Stimulated activated CD8-positive, alpha-beta memory T cell treated with anti-CD3 and anti-CD28 coated beads, Interleukin-4, amount 100 ng/mL, for 1 hour (primary cell): ENCODE measurements around the gene C1orf35.
"Not testable (repeated sequence)": the region's sequence is repeated elsewhere in the genome, so short reads cannot be mapped to it uniquely, and the experiment has no call there.

Experiments
- DNase-seq, 2 donors: peaks; one replicate each; pipeline ENCODE4 v3.0.0-alpha.2; 2020; ENCODE audit warnings: low read depth in 2 of 2, low spot score in 1 of 2

C1orf35 gene

DNA sequence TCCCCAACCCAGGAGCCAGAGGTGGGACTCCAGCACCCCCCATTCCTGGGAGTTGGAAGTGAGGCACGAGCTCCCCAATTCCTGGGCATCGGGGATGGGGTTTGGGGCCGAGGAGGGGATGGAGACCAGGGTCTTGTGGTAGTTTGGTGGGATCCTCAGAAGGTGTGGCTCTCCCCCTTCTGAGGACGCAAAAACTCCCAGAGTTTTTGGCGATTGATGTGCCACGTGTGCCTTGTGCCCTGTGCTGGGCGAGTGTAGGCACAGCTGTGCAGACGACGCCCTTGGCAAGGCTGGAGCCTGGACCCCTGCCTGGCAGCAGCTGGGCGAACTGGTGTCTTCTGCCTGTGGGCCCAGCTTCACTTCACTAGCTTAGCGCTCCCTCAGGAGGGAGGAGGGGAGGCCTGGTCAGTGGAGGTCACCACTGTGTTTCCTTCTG, 39.6 kb upstream of the C1orf35 start:
- no peak for DNase-seq

DNA sequence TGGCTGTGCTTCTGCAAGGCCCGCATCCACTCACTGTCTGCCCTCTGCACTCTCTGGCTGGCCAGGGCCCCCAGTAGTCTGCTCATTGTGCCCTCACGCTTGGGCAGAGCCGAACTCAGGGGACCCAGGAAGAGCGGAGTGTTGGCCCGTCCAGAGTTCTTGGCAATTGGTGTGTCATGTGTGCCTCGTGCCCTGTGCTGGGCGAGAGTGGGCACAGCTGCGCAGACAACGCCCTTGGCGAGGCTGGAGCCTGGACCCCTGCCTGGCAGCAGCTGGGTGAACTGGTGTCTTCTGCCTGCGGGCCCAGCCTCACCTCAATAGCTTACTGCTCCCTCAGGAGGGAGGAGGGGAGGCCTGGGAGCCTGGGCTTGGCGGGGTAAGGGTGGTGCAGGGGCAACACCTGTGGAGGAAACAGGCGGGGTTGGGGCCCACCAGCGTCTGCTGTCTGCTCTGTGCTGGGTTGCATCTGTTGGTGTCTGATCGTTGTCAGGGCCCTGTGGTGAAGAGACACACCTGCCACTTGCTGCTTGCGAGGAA, 39.1 kb upstream of the C1orf35 start:
- no peak for DNase-seq

DNA sequence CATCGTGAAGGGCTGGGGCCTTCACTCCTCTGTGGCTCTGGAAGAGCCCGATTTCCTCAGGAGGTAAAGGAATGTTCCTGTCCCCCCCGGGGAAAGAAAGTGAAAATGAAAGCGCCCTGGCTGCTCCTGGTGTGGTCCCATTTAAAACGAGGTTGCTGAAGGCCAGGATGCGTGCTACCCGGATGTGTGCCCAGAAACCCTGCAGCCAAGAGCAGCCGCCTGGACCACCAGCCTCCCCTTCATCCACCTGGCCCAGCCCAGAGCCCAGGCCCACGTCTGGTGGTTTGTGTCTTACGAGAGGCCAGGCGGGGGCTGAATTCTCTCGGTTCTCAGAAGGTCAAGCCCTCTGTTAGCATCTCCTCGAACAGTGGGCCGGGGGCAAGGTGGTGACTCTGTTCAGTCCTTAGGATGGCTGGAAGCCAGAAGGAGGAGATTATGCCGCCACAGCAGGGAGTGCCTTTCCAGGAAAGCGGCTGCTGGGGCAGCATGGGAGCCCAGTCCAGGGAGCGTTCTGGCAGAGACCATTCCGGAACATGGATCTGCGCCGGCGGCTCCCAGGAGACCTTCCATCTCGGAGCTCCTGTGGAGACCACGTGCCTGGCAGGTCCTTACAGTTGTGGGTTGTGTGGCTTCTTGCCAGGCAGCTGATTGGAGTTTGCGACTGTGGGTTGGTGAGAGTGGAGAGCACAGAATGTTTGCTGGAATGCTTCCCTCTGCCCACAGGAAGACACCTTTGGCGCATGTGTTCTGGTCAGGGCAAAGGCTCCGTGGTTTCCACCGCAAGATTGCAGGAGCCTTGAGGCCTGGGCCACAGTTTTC, 38.3 kb upstream of the C1orf35 start:
- no peak for DNase-seq

DNA sequence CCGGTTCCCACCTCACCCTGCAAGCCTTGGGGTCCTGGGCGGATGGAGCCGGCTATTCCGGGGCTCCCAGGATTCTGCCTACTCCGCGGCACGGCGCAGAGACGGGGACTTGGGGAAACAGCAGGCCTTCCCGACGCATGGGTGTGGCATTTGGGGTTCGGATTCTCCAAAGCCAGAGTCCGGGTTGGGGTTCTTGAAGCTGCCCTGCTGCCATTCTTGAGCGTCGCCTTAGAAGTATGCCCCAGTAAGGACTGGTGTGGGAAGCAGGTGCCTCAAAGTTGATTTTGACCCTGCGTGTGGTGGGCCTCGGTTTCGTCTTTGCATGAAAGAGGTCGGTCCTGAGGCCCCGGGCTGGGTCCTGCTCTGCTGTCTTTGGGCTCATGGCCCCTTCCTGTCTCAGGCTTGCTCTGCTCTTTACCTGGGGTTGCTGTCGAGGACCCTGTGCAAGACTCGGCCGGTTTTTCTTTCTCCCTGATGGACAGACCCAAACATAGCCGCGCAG, 37.6 kb upstream of the C1orf35 start:
- no peak for DNase-seq

DNA sequence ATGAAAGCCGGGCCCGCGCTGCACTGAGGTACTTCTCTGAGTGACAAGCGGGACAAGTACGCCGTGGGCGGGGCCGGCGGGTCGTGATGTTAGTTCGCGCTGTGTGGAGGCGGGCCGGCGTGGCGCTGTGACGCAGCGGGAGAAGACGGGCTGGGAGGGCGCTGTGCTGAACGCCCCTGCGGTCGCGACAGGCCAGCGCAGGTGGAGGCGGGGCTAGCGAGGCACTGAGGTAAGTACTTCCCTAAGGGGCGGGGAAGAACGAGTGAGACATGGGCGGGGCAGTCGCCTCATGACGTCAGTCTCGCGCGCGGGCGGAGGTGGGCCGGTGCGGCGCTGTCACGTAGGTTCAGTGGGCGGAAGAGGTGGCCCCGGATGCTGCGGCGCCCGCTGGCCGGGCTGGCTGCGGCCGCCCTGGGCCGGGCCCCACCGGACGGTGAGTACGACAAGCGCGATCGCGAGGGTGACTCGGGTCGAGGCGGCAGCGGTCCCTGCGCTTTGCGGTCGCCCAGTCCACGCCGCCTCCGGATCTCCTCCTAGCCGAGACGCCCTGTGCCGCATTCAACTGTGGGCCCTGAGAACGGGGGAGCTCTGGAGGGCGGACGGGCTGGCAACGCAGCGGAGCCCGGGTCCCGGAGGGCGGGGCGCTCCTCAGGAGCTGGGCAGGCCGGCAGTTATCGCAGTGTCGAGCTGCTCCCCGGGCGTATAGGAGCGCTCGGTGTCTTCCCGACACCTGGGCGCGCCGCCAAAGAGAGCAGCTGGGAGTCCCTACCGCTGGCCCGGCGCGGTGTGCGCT, 37.0 kb upstream of the C1orf35 start, which contains the start of gene GUK1:
GUK1 (plus strand) TSS at position 349 of the 793 bp plus-strand sequence; CDS start at position 373, 24 bp downstream.
- peak; percentile 100 for DNase-seq

DNA sequence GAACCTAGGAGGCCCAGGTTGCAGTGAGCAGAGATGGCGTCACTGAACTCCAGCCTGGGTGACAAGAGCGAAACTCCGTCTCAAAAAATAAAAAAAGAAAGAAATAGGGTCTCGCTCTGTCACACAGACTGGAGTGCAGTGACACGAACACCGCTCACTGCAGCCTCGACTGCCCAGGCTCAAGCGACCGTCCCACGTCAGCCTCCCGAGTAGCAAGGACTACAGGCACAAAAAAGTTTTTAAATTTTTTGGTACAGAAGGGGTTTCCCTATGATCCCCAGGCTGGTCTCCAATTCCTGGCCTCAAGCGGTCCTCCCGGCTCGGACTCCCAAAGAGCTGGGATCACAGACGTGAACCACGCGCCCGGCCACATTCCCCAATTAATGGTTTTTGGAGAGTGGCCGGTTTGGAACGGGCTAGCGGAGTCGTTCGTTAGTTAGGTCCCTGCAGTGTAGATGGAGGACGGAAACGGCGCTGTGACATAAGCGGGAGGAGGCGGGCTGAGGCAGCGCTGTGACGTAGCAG, 36.3 kb upstream of the C1orf35 start:
- no peak for DNase-seq

DNA sequence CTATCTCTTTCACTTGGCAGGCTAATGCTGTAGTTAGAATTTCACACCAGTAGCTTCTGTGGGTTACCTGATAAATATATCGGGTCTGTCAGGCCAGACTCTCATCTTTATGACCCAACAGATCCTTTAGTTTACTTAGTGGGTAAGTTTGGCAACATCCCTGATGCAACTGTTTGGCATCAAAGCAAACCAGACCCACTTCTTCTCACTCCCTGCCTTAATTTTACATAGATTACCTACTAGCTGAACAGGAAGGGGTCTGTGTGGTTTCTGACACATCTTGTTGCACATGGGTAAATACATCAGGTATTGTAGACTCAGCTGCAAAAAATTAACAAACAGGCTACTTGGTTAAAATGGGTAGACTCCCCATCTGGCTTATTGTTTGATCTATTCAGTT, 33.8 kb upstream of the C1orf35 start:
- no peak for DNase-seq

DNA sequence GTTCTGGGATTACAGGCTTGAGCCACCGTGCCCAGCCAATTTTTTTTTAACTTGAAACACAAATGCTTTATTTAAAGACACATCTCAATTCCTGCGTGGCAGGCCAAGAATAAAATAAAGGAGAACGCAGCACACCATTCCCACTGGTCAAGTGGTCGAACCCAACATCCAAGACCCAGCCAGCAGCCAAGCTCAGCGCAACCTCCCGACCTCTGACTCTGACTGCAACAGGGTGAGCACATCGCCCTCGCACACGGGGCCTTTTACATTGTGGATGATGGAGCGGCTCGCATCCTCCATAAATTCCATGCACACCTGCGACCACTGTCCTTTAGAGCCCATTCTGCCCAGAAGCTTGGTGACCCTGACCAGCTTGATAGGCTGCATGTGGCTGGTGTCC, 31.5 kb upstream of the C1orf35 start:
- DNase-seq = no peak

DNA sequence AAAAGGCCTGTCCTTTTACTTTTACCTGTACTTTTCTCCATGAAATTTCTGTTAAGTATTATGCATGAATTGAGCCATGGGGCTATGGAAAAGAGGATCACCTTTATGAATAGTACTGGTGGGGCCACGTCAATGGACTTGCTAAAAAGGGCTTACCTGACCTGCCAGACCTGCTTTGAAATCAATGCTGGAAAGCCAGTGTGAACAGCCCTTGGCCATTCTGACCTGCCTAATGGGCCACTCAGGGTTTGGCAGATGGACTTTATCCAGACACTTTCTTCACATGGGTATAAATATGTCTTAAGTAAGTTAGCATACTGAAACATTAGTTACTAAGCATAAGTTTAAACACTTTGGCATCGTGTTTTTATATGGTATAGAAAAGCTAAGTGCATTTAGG, 28.6 kb upstream of the C1orf35 start:
- DNase-seq = no peak

DNA sequence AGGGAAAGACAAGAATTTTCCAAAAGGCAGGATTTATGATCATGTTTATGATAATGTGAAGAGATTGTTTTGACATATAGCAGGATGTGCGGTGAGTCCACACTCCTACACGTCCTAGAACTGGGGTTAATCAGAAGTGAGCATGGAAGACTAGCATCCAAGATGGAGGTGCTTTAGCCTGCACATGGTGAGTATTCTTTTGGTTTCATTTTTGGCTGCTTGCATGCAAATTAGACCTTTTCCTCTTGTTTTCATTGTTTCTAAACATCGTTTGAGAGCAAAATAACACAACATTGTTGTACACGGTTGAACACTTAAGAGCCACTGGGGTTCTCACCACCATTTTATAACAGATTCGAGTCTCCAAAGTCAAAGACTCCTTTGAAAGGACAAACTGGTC, 22.1 kb upstream of the C1orf35 start:
- no peak for DNase-seq

DNA sequence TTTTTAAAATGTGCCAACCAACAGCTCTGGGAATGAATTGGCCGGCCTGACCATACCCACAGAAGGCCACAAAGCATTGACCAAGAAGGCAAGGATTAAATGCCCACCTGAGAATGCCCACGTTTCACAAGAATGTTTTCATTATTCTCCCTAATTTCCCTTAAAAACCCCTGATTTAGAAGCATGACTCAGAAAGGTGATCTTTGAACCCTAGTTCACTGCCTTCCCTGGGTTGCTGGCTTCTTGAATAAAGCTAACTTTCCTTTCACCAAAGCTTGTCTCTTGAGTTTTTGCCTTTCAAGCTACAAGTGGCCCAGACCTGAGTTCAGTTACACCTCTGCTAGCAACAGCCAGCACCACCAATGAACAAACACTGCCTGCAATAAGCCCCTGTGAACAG, 20.4 kb upstream of the C1orf35 start:
- no peak for DNase-seq

DNA sequence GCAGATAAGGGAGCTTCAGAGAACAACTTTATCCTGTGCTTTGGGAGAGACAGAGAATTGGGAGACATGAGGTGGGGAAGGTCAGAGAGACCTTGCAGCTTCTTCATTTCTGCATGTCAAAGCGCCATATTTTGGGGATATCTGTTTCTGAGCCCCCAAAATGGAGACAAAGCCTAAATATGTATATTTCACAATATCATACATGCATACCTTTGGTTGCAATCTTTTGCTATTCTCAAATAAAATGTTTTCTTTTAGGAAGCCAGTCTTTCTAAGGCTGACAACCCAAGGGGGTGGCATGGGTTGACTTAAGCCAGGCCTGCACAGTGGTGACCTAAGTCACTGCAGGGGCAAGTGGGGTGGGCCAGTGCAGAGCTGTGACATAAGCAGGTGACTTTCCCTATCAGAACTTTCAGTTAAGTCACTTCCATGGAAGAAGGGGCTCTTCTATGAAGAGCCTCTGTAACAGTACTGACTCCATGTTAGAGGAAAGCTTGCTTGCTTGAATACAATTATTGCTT, 19.9 kb upstream of the C1orf35 start:
- DNase-seq = no peak

DNA sequence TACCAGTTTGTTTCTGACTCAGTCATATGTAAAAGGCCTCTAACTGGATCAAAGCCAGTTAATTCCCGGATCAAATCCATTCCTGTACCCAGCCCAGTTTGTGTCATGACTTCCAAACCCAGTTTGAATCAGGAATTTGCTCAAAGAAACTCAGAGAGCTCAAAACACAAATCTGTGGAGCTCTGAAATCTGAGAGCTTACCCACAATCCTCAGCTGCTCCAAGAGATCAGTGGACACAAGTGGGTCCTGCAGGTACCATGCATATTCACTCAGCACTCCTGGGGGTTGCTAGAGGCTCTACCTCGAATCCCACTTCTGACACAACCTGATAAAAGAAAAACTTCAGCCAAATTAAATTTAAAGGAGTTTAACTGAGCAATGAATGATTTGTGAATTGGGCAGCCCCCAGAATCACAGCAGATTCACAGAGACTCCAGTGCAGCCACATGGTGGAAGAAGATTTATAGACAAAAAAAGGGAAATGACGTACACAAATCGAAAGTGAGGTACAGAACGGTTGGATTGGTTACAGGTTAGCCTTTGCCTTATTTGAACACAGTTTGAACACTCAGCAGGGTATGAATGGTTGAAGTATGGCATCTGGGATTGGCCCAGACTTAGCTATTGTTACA, 17.8 kb upstream of the C1orf35 start:
- no peak for DNase-seq

DNA sequence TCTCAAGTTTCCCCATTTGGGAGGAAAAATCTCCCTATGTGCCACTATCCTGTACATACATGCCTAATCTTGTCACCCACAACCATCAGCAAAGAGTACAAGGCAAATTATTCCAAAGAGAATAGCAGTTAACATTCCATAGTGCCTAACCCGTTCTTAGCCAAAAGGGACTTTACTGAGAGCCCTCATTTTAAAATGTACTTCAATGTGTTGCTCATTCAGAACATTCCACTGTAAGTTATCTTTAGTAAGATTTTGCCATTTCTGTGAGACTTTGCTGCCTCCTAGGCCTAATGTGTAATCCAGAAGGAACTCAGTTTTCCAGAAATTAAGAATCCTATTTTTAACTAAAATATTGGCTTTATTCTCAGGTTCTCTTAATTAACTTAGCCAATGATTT, 17.2 kb upstream of the C1orf35 start:
- DNase-seq = no peak

DNA sequence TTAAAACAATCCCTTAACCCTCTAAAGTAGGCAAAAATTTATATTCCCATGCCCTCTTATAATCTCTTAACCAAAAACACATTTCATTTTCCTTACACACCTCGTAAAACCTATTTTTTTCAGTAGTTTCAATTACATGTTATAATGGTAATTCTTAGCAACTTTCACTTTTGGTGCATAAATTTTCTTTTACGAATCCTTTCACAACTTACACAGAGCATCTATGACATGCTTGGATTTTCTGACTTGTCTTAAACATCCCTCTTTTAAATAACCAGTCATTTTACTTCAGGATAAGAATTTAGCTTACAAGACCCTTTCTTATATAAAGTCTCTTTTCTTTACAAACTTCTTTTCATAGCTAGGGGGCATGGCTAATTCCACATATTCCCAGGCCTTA, 14.9 kb upstream of the C1orf35 start:
- DNase-seq = no peak

DNA sequence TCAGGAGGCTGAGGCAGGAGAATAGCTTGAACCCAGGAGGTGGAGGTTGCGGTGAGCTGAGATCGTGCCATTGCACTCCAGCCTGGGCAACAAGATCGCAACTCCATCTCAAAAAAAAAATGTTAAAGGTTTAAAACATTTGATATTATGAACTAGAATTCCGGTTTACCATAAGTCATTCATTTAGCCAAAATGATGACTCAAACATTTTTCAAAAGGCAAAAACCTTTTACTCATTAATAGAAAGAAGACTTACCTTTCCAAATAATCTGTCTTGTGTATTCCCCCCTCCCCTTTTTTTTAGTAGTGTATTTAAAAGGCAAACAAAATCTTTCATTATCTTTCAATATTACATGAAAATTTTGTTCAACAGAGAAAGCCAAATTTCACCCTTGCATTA, 14.2 kb upstream of the C1orf35 start:
- DNase-seq = no peak

DNA sequence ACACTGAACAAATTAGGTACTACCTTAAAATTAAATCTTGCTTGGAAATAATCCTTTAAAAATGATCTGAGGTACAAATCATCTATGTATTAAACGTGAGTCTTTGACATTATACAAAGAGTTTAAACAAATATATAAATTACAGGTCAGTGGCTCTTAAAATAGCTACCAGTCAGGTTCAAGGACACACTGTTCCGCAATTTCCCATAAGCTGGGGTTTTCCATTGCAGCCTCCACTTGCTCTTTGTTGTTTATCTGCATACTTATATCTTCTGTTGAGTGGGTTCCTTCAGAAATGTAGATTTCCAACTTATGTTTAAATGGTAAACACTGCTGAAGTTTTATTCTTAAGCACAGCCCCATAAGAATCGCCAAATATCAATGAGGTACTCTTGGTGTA, 11.7 kb upstream of the C1orf35 start:
- DNase-seq = no peak

DNA sequence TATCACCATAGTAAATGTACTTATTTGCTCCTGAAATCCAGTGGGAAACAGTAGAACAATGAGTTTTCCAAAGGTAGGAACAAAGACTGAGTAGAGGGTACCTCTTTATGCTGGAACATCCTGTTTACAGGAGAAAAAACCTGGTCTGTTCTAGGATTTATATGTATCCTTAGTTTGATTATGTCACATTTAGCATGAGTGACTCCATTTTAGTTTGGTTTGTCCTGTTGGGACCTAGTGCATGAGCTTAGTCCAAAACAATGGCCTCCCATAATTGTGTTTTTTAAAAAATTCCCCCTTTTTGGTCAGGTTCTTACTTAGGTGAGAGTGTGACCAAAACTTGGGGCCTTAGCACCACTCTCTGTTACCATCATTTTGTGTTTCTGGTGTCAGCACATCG, 9.5 kb upstream of the C1orf35 start:
- DNase-seq = no peak

DNA sequence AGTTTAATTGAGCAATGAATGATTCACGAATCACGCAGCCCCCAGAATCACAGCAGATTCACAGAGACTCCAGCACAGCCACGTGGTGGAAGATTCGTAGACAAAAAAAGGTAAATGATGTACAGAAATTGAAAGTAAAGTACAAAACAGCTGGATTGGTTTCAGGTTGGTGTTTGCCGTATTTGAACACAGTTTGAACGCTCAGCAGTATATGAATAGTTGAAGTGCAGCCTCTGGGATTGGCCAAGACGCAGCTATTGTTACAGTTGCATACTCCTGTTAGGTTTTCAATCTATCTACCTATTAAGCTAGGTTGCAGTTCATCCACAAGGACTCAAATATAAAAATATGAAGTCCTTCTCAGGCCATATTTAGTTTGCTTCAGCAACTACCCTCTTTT, 9.0 kb upstream of the C1orf35 start:
- DNase-seq = no peak

DNA sequence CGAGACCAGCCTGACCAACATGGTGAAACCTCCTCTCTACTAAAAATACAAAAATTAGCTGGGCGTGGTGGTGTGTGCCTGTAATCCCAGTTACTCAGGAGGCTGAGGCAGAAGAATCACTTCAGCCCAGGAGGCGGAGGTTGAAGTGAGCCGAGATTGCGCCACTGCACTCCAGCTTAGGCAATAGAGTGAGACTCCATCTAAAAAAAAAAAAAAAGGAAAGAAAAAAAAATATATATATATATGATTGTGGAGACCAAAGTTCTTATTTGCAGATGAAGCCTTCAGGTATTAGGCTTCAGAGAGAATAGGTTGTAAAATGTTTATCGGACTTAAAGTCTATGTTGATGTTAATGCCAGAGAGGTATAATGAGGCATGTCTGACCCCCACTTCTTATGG, 8.2 kb upstream of the C1orf35 start:
- DNase-seq = not testable (repeated sequence)

DNA sequence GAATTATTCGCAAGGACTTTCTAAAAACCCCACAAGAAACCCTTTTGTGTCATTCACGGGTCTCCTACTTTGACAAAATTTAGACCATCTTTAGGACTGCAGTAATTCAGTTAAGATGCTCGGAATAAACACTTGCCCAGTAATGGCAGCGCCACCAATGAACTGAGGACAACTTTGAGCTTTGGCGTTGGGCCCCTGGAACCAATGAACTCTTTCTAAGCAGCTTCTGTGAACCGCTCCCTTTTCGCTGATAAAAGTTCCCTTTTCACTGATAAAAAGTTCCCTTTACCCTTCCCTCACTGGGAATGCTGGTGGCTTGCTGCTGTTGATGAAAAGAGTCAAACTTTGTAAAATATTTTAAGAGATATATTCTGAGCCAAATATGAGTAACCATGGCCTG, 7.4 kb upstream of the C1orf35 start:
- no peak for DNase-seq
